ENCODE measurements around the gene DIPK1B.
A peak's percentile ranks its signal among the peaks of the same experiment; 100 is the strongest.

DIPK1B gene

DNA sequence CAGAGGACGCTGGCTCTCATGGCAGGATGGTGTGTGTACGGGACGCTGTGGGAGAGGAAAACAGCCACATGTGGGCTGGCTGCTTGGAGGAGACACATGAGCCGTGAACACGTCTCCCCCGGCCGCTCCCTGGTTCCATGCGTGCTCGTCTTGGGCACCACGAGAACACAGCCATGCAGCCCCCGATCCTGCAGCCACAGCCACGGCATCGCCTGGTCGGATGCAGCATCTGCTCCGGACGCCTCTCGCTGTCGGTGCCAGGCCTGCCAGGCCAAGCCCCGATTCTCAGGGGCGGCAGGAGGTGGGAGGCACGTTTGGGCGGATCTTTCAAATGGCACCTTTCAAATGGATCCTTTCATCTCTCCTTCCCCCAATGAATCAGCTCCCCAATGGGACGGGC is 27.1 kb downstream of the DIPK1B start:
- DNase-seq (ENCODE audit: insufficient read length) = no peak
- TF ChIP-seq TAF1 (IDR thresholded peaks at IDR 0.05; ENCODE audit: borderline replicate concordance, low read depth, low read length) (no peak), POLR2AphosphoS5 (IDR thresholded peaks at IDR 0.05; ENCODE audit: low read depth, low read length) (no peak), POLR2A (IDR thresholded peaks at IDR 0.05; ENCODE audit: low read depth, low read length) (no peak)
- FAIRE-seq = no peak

DNA sequence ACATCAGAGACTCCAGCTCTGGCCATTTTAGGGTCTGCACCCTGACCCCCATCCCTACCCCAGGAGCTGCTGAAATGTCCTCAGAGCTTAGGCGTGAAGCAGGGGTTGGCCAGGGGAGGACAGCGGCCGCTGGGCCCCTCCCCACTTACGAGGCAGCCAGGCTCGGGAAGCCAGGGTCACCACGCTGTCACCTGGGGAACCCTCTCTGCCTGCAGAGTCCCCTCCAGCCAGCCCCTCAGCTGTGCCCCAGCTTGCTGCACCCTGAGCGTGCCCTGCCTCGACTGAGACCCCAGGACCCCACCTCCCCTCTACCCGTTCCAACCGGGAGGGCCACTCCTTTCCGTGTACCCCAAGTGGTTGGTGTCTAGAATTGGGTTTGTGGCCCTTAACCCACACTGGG is 27.7 kb downstream of the DIPK1B start:
- FAIRE-seq = no peak
- TF ChIP-seq POLR2AphosphoS5 (IDR thresholded peaks at IDR 0.05; ENCODE audit: low read depth, low read length) (no peak), POLR2A (IDR thresholded peaks at IDR 0.05; ENCODE audit: low read depth, low read length) (no peak), TAF1 (IDR thresholded peaks at IDR 0.05; ENCODE audit: borderline replicate concordance, low read depth, low read length) (no peak)
- no peak for DNase-seq (ENCODE audit: insufficient read length)

DNA sequence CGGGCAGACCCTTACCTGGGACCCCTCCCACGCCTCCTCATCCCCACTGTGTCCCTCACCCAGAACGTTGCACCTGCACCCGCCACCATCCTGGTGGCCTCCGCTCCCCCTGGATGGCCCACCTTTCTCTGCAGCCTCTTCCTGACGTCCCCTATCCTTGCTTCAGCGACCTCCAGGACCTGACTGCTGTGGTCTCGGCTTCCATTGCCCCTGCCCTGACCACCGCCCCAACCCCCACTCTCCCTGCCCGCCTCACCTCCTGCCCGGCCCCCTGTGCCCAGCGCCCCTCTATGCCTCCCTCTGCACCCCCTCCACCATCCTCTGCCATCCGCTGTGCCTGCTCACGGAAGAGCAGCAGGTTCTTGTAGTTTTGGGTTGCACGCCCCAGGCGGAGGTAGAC is 28.1 kb downstream of the DIPK1B start:
- FAIRE-seq (no peak), DNase-seq (ENCODE audit: insufficient read length) (no peak)
- TF ChIP-seq POLR2AphosphoS5 (IDR thresholded peaks at IDR 0.05; ENCODE audit: low read depth, low read length) = no peak
- TF ChIP-seq POLR2A (IDR thresholded peaks at IDR 0.05; ENCODE audit: low read depth, low read length) = no peak
- no peak for TF ChIP-seq TAF1 (IDR thresholded peaks at IDR 0.05; ENCODE audit: borderline replicate concordance, low read depth, low read length)

DNA sequence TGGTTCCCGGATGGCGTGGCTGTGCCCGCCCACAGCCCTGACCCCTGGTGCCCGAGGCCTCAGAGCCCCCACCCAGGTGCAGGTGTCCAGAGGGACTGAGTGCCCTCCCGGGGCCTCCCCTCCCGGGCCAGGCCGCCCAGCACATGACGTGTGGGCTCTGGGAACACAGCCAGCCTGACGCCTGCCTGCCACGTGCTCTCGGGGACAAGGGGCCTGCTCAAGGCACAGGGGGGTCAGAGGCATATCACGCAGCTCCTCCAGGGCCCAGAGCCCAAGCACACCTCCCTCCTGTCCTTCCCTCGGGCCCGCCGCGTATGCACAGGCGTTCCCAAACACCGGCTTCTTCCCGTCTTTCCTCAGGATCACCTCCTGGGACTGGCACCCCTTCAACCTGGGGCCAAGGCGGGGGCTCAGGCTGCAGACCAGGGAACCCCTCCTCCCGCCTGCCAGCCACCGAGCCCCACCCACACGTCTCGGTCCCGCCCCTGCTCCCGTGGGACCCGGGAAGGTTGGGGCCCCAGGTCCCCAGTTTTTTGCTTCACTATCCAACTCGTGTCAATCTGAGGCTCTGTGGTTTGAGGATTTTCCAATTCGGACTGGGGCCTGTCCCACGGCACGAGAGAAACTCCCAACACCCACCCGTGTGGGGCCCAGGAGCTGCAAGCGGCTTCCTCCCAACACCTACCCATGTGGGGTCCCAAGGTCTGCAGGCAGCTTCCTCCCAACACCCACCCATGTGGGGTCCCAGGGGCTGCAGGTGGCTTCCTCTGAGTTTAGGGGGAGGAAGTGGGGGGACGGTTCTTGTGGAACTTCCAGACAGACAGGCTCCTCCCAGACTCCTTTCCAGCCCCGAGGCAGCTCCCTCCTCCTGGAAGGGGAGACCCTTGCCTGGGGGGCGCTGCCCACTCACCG is 28.9 kb downstream of the DIPK1B start:
- FAIRE-seq = no peak
- no peak for TF ChIP-seq TAF1 (IDR thresholded peaks at IDR 0.05; ENCODE audit: borderline replicate concordance, low read depth, low read length)
- no peak for TF ChIP-seq POLR2A (IDR thresholded peaks at IDR 0.05; ENCODE audit: low read depth, low read length)
- no peak for TF ChIP-seq POLR2AphosphoS5 (IDR thresholded peaks at IDR 0.05; ENCODE audit: low read depth, low read length)
- no peak for DNase-seq (ENCODE audit: insufficient read length)

DNA sequence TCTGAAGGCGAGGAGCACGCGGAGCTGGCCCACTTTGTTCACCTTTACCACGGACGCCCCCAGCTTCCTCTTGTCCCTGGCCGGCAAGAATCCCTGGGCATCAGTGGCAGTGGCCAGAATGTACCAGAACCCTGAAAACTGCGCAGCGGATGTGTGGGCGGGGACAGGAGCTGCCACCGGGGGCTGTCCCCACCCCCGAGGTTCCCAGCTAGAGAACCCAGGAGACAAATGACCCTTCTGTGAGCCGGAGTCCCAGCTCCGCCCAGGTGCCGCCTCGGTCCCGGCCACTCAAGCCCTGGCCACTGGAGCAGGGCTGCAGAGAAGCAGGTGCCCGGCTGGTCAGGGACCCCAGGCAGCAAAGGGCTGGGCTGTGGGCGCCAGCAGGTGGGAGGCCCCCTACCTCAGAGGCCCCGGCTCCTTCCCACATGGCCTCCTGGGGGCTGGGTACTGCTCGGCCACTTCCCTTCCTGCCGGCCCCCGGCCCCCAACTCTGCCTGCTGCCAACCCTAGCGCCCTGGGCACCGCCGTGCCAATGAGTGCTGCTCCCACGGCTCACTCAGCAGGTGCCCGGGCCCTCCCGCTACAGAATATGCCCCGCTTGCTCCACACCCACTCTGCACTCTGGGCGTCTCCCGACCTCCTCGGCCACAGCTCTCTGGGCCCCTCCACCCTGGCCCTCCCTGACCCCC is 29.7 kb downstream of the DIPK1B start:
- DNase-seq (ENCODE audit: insufficient read length) = peak; percentile 80
- TF ChIP-seq POLR2AphosphoS5 (IDR thresholded peaks at IDR 0.05; ENCODE audit: low read depth, low read length) = no peak
- no peak for TF ChIP-seq TAF1 (IDR thresholded peaks at IDR 0.05; ENCODE audit: borderline replicate concordance, low read depth, low read length)
- TF ChIP-seq POLR2A (IDR thresholded peaks at IDR 0.05; ENCODE audit: low read depth, low read length) = no peak
- peak; percentile 78 for FAIRE-seq

GRCh38 chr9:136742591-136743391 is 30.4 kb downstream of the DIPK1B start, which contains the start of gene LCN10:
Gene LCN10 (minus strand): TSS chr9:136742940. CDS start chr9:136742903, 37 bp downstream.
- no peak for DNase-seq (ENCODE audit: insufficient read length)
- FAIRE-seq = no peak
- TF ChIP-seq POLR2AphosphoS5 (IDR thresholded peaks at IDR 0.05; ENCODE audit: low read depth, low read length) (no peak), POLR2A (IDR thresholded peaks at IDR 0.05; ENCODE audit: low read depth, low read length) (no peak), TAF1 (IDR thresholded peaks at IDR 0.05; ENCODE audit: borderline replicate concordance, low read depth, low read length) (no peak)

- TF ChIP-seq POLR2AphosphoS5 (IDR thresholded peaks at IDR 0.05; ENCODE audit: low read depth, low read length) = no peak
- no peak for TF ChIP-seq TAF1 (IDR thresholded peaks at IDR 0.05; ENCODE audit: borderline replicate concordance, low read depth, low read length)
- no peak for TF ChIP-seq POLR2A (IDR thresholded peaks at IDR 0.05; ENCODE audit: low read depth, low read length)
- FAIRE-seq (no peak), DNase-seq (ENCODE audit: insufficient read length) (no peak)
Measured at GRCh38 chr9:136743639-136744211, 31.4 kb downstream of the DIPK1B start.

DNA sequence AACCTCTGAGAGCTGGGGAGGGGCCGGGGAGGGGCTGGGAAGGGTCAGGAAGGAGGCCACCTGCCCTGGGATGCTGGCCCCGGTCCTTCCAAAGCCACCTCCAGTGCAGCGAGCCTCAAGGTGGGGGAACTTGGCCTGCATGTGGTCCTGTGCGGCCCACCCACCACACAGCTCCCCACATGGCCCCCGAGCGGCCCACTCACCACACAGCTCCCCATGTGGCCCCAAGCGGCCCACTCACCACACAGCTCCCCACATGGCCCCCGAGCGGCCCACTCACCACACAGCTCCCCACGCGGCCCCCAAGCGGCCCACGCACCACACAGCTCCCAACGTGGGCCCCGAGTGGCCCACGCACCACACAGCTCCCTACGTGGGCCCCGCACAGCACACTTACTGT is 32.4 kb downstream of the DIPK1B start:
- FAIRE-seq (no peak), DNase-seq (ENCODE audit: insufficient read length) (no peak)
- TF ChIP-seq TAF1 (IDR thresholded peaks at IDR 0.05; ENCODE audit: borderline replicate concordance, low read depth, low read length) = no peak
- no peak for TF ChIP-seq POLR2A (IDR thresholded peaks at IDR 0.05; ENCODE audit: low read depth, low read length)
- no peak for TF ChIP-seq POLR2AphosphoS5 (IDR thresholded peaks at IDR 0.05; ENCODE audit: low read depth, low read length)

DNA sequence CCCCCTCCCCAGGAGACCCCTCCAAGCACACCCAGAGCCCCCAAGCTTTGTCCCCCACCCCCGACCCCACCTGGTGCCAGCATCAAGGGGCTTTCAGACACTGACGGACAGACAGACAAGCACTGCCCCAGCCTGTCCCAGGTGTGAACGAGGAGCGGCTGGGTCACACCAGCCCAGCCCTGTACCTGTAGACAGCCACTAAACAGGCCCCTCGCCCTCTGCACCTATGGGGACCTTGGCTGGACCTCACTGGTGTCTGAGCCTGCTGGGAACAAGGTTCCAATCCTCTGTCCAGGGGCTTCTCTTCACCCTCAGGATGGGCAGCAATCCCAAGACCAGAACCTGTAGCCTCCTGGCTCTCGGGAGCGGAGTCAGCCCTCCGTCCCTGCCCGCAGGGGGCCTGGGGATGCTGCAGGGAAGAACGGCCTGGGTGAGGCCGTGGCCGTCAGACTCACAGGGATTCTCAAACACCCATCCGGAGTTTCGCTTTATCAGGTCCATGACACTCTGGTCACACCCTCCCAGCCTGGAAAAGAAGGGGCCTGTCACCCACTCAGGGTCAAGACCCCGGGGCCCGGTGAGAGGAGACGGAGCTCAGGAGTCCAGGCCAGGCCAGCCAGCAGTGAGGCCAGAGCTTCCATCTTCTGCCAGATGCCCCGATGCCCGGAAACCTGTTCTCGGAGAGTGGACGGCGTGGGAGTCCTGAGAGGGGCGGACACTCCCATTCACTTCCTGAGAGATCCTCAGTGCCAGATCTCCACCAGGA is 33.2 kb downstream of the DIPK1B start:
- DNase-seq (ENCODE audit: insufficient read length) = no peak
- FAIRE-seq = no peak
- no peak for TF ChIP-seq POLR2AphosphoS5 (IDR thresholded peaks at IDR 0.05; ENCODE audit: low read depth, low read length)
- no peak for TF ChIP-seq POLR2A (IDR thresholded peaks at IDR 0.05; ENCODE audit: low read depth, low read length)
- no peak for TF ChIP-seq TAF1 (IDR thresholded peaks at IDR 0.05; ENCODE audit: borderline replicate concordance, low read depth, low read length)

DNA sequence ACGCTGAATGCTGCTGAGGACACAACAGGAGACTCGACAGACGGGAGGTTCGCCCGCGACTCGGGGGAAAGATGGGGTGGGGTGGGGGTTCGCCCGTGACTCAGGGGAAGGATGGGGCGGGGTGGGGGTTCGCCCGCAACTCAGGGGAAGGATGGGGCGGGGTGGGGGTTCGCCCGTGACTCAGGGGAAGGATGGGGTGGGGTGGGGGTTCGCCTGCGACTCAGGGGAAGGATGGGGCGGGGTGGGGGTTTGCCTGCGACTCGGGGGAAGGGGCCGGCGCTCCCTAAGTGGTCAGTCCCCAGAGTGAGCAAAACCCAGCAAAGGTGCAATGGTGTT is 33.8 kb downstream of the DIPK1B start:
- TF ChIP-seq POLR2A (IDR thresholded peaks at IDR 0.05; ENCODE audit: low read depth, low read length) (no peak), POLR2AphosphoS5 (IDR thresholded peaks at IDR 0.05; ENCODE audit: low read depth, low read length) (no peak), TAF1 (IDR thresholded peaks at IDR 0.05; ENCODE audit: borderline replicate concordance, low read depth, low read length) (no peak)
- no peak for DNase-seq (ENCODE audit: insufficient read length)
- FAIRE-seq = no peak
